ENCODE results near the gene HCFC1R1.
"Not testable (repeated sequence)": the region's sequence is repeated elsewhere in the genome, so short reads cannot be mapped to it uniquely, and the experiment has no call there.

HCFC1R1 gene

GRCh38 chr16:3056336-3057180, 32.8 kb upstream of the HCFC1R1 start:
- DNase-seq, result no peak

DNA sequence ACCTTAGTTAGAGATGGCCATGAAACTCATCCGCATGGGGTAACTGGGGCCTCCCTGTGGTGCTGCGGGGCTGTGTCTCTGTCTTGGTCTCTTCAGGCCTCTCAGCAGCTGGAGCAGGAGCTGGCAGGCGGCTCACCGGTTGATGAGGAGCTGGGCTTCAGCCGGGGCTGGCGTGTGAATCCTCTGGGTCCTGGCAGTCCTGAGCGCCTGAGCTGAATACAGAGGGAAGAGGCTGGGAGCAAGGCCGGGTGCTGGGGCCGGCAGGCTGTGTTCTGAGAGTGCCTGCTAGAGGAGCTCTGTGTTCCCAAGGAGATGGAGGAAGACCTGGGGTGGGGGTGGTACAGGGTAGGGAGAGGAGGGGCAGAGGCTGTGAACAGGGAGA, 32.0 kb upstream of the HCFC1R1 start:
- DNase-seq, result not testable (repeated sequence)

GRCh38 chr16:3054965-3055733, 31.4 kb upstream of the HCFC1R1 start:
- no peak for DNase-seq

DNA sequence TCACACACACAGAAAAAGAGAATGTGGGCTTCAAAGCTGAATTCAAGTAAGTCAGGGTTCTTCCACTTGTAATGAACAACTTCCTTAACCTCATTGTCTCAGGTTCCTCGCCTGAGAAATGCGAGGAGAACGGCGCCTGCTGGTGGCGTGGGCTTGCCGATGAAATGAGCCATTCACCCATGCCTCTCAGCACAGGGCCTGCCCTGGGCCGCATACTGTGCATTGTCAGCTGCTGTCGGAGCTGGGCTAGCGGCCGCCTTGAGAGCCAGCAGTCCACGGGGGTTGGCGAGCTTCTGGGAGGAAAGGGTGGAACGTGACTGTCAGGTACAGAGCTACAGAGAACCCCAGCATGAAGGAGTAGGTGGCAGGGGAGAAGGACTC, 29.6 kb upstream of the HCFC1R1 start:
- not testable (repeated sequence) for DNase-seq

GRCh38 chr16:3052571-3053329, 29.0 kb upstream of the HCFC1R1 start:
- not testable (repeated sequence) for DNase-seq

GRCh38 chr16:3051494-3051893, 27.8 kb upstream of the HCFC1R1 start:
- DNase-seq, result no peak

DNA sequence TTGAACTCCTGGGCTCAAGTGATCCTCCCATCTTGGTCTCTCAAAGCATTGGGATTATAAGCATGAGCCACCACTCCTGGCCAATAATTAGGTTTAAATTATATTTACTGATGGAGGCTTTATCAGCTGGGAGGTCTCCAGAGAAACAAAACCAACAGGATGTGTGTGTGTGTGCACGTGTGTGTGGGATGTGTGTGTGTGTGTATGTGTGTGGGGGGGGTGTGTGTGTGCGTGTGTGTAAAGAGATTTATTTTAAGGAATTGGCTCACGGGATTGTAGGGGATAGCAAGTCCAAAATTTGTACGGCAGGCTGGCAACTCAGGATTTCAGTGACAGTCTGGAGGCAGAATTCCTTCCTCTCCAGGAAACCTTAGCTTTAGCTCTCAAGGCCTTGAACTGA, 27.3 kb upstream of the HCFC1R1 start:
- DNase-seq, result no peak

- no peak for DNase-seq
Observed at GRCh38 chr16:3050487-3050886, 26.7 kb upstream of the HCFC1R1 start.

DNA sequence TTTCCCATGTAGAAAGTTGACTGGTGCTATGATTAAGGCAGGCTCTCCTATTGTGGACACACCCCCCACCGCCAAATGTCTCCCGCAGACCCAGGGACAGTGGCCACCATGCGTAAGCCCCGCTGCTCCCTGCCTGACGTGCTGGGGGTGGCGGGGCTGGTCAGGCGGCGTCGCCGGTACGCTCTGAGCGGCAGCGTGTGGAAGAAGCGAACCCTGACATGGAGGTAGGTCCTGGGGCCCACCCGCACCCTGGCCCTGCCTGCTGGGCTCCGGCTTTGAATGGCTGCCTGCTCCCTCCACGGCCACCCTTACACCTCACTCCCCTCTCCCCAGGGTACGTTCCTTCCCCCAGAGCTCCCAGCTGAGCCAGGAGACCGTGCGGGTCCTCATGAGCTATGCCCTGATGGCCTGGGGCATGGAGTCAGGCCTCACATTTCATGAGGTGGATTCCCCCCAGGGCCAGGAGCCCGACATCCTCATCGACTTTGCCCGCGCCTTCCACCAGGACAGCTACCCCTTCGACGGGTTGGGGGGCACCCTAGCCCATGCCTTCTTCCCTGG, 26.3 kb upstream of the HCFC1R1 start:
- no peak for DNase-seq

DNA sequence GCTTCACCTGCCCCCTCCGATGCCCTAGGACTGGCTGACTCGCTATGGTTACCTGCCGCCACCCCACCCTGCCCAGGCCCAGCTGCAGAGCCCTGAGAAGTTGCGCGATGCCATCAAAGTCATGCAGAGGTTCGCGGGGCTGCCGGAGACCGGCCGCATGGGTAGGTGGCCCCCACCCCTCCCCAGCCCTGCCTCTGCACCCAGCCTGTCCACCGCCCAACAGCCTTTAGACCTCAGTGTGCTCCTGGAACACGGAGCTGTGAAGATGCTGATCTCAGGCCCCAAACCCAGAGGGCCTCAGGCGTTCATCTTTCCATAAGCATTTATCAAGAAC, 23.6 kb upstream of the HCFC1R1 start:
- DNase-seq, result no peak

GRCh38 chr16:3046641-3047386, 23.1 kb upstream of the HCFC1R1 start:
- no peak for DNase-seq

DNA sequence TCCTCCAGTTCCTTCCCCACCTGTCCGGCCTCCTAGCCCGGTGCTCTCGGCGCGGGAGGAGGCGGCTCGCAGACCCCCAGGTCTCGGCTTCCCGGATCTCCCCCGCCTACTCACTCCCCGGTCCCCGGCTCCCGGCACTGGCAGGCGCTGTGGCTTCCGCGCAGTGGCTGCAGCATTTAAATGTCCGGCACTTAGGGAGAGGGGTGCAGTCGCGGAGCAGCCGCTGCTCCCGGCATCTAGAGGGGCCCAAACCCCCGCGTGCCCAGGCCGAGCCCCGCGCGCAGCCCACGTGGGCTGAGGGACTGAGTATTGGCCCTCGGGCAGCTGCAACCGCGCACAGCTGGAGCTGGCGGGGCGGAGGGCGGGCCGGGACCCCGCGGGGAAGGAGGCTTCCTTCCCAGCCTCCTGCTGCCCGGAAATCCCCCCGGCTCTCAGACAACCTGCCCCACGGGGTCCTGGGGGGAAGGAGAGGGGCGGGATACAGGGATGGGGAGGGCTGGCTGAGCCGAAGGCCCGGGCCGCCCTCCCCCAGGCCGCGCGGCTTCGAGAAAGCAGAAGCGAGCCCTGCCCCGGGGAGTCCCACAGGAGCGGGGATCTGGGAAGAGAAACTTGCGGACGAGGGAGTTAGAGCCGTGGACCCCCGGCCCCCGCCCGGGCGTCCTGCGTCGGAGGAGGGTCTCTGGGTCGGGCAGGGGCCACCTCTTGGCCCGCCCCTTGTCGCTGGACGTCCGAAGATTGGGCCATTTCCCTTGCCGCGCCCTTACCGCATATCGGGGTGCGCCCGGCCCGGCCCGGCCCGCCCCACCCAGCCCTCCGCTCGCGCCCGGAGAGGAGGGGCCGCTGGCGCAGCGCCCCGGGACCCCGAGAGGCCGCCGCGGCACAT, 22.3 kb upstream of the HCFC1R1 start, which contains the start of gene MMP25:
Gene MMP25, plus strand, starts transcription at position 804 of the 883 bp plus-strand sequence. CDS start 357 bp downstream, outside the sequence.
- DNase-seq, result no peak

- DNase-seq, result no peak
Observed at GRCh38 chr16:3044708-3045107, 21.0 kb upstream of the HCFC1R1 start.

- no peak for DNase-seq
Observed at GRCh38 chr16:3042376-3042775, 18.6 kb upstream of the HCFC1R1 start.

GRCh38 chr16:3038896-3039295, 15.2 kb upstream of the HCFC1R1 start:
- DNase-seq, result no peak

DNA sequence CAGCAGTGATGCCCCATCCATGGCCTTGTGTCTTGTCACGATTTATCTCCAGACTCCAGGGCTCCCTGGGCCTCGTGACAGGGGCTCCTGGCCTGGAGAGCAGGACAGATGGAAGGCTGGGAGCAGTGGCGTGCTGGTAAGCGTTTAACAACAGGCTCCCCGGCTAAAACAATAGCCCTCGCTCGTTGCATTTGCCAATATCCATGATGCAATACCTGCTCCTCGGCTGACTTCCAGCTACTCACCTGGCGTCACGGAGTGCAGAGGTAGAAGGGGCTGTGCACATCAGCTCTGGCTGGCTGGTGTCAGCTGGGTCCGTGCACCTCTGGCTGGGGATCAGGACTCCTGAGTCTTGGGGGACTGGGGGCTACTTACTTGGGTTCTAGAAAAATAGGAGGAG, 14.5 kb upstream of the HCFC1R1 start:
- DNase-seq, result no peak

GRCh38 chr16:3036726-3037315, 13.1 kb upstream of the HCFC1R1 start, which contains the start of gene BICDL2:
Gene BICDL2, minus strand, starts transcription at chr16:3036944. Its CDS starts 1,448 bp downstream, at chr16:3035496.
- DNase-seq, result no peak

- DNase-seq, result no peak
Observed at GRCh38 chr16:3035972-3036725, 12.4 kb upstream of the HCFC1R1 start.

DNA sequence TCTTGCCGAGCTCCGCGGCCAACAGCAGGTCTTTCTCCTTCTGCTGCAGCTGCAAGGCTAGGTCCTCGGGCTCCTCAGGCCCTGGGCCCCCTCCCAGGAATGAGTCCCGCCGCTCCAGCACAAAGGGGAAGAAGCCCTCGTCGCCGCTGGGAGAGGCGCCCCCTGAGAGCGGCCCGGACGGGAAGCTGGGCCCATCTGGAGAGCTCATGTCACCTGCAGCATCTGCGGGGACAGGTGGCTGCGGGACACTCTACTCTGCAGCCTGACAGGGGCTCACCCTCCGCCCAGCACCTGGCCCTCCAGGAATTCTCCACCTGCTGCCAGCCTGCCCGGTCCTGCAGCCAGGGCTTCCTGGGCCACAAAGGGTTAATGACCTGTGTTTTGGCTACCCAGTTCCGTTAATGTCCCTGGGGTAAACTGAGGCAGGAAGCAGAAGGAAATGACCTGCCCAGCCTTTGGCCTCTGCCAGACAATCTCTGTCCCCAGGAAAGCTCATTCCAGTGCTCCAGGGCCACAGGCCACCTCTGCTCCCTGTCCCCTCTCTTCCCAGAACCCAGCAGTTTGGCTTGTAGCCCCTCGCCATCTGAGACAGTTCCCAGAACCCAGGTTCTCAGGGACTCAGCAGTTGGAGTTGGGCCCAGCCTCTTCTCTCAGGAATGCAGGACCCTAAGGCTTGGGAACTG, 11.7 kb upstream of the HCFC1R1 start:
- no peak for DNase-seq

Measured in stimulated activated CD4-positive, alpha-beta T cell treated with anti-CD3 and anti-CD28 coated beads, Interleukin-12 subunit alpha, Interleukin-12 subunit beta, amount 100 ng/mL, for 4 hours (primary cell).